Activated naive CD8-positive, alpha-beta T cell (primary cell): ENCODE results near the gene NOBOX.
"Not testable (repeated sequence)": the region's sequence is repeated elsewhere in the genome, so short reads cannot be mapped to it uniquely, and the experiment has no call there.

Experiments
- H3K27ac Mint-ChIP-seq: one replicate; pipeline ENCODE4 v1.8.0; 2021; ENCODE audit warnings: mixed read lengths
- H3K27me3 Mint-ChIP-seq: one replicate; pipeline ENCODE4 v1.8.0; 2021; ENCODE audit warnings: mixed read lengths
- H3K36me3 Mint-ChIP-seq: one replicate; pipeline ENCODE4 v1.8.0; 2021; ENCODE audit warnings: mixed read lengths
- H3K4me1 Mint-ChIP-seq: one replicate; pipeline ENCODE4 v1.8.0; 2021; ENCODE audit warnings: low read depth, mixed read lengths
- H3K4me3 Mint-ChIP-seq: one replicate; pipeline ENCODE4 v1.8.0; 2021; ENCODE audit warnings: mild to moderate bottlenecking, mixed read lengths
- H3K9me3 Mint-ChIP-seq: one replicate; pipeline ENCODE4 v1.8.0; 2021; ENCODE audit warnings: low read depth, mixed read lengths

The NOBOX gene

GRCh38 chr7:144403649-144404061 lies at the start of gene NOBOX:
NOBOX (minus strand) TSS chr7:144403693.
- H3K36me3 Mint-ChIP-seq = no peaks in the 10 kb centered on the region
- no peak within 1 kb of the TSS for H3K27ac Mint-ChIP-seq
- no peak within 1 kb of the TSS for H3K4me3 Mint-ChIP-seq
- H3K4me1 Mint-ChIP-seq = no peaks in the 10 kb centered on the region
- peaks cover 5% of the 10 kb centered on the region for H3K27me3 Mint-ChIP-seq
- no peaks in the 10 kb centered on the region for H3K9me3 Mint-ChIP-seq

GRCh38 chr7:144452064-144452463 lies 48.6 kb upstream of the NOBOX start:
- Mint-ChIP-seq H3K27me3 (no peaks in the 10 kb centered on the region), H3K27ac (no peak overlapping the region), H3K36me3 (peaks cover 37% of the 10 kb centered on the region), H3K4me3 (no peak overlapping the region), H3K9me3 (peaks cover 15% of the 10 kb centered on the region), H3K4me1 (no peaks in the 10 kb centered on the region)

- no peaks in the 10 kb centered on the region for H3K4me1 Mint-ChIP-seq
- no peak overlapping the region for H3K4me3 Mint-ChIP-seq
- no peak overlapping the region for H3K27ac Mint-ChIP-seq
- no peaks in the 10 kb centered on the region for H3K9me3 Mint-ChIP-seq
- H3K27me3 Mint-ChIP-seq = no peaks in the 10 kb centered on the region
- peaks cover under 1% of the 10 kb centered on the region for H3K36me3 Mint-ChIP-seq
These were observed 42.1 kb upstream of the NOBOX start for GRCh38 chr7:144445590-144445989.

- Mint-ChIP-seq H3K27ac (no peak overlapping the region), H3K36me3 (no peaks in the 10 kb centered on the region), H3K4me1 (no peaks in the 10 kb centered on the region), H3K9me3 (no peaks in the 10 kb centered on the region), H3K27me3 (peaks cover 3% of the 10 kb centered on the region), H3K4me3 (no peak overlapping the region)
These were observed 36.3 kb upstream of the NOBOX start for GRCh38 chr7:144439717-144440205.

- peaks cover 6% of the 10 kb centered on the region for H3K27me3 Mint-ChIP-seq
- no peak overlapping the region for H3K27ac Mint-ChIP-seq
- H3K4me3 Mint-ChIP-seq = no peak overlapping the region
These were observed 35.3 kb upstream of the NOBOX start for GRCh38 chr7:144438759-144439158.

GRCh38 chr7:144437370-144438191 lies 34.1 kb upstream of the NOBOX start:
- H3K4me1 Mint-ChIP-seq = no peaks in the 10 kb centered on the region
- H3K9me3 Mint-ChIP-seq = no peaks in the 10 kb centered on the region
- H3K27me3 Mint-ChIP-seq = peaks cover 6% of the 10 kb centered on the region
- H3K36me3 Mint-ChIP-seq = no peaks in the 10 kb centered on the region
- H3K4me3 Mint-ChIP-seq = no peak overlapping the region
- H3K27ac Mint-ChIP-seq = no peak overlapping the region

More at GRCh38 chr7:144438759-144439158, 35.3 kb upstream of the NOBOX start:
- no peaks in the 10 kb centered on the region for H3K4me1 Mint-ChIP-seq
- H3K9me3 Mint-ChIP-seq = no peaks in the 10 kb centered on the region
- H3K36me3 Mint-ChIP-seq = no peaks in the 10 kb centered on the region

- H3K27ac Mint-ChIP-seq = no peak overlapping the region
- no peaks in the 10 kb centered on the region for H3K36me3 Mint-ChIP-seq
- peaks cover 6% of the 10 kb centered on the region for H3K27me3 Mint-ChIP-seq
- H3K4me3 Mint-ChIP-seq = no peak overlapping the region
- no peaks in the 10 kb centered on the region for H3K9me3 Mint-ChIP-seq
- no peaks in the 10 kb centered on the region for H3K4me1 Mint-ChIP-seq
These were observed 33.0 kb upstream of the NOBOX start for GRCh38 chr7:144436500-144436899.

- peaks cover 2% of the 10 kb centered on the region for H3K27me3 Mint-ChIP-seq
- no peak overlapping the region for H3K4me3 Mint-ChIP-seq
- no peaks in the 10 kb centered on the region for H3K4me1 Mint-ChIP-seq
- no peak overlapping the region for H3K27ac Mint-ChIP-seq
- peaks cover 14% of the 10 kb centered on the region for H3K9me3 Mint-ChIP-seq
- H3K36me3 Mint-ChIP-seq = peaks cover 8% of the 10 kb centered on the region
These were observed 24.9 kb upstream of the NOBOX start for GRCh38 chr7:144428431-144428830.

- Mint-ChIP-seq H3K36me3 (peaks cover 10% of the 10 kb centered on the region), H3K9me3 (peaks cover 14% of the 10 kb centered on the region)
- not testable (repeated sequence) for H3K27ac Mint-ChIP-seq, H3K4me1 Mint-ChIP-seq, H3K4me3 Mint-ChIP-seq, H3K27me3 Mint-ChIP-seq
These were observed 24.0 kb upstream of the NOBOX start for GRCh38 chr7:144427539-144427938.

- not testable (repeated sequence) for H3K27ac Mint-ChIP-seq, H3K9me3 Mint-ChIP-seq, H3K27me3 Mint-ChIP-seq, H3K36me3 Mint-ChIP-seq, H3K4me3 Mint-ChIP-seq, H3K4me1 Mint-ChIP-seq
These were observed 15.4 kb upstream of the NOBOX start for GRCh38 chr7:144418931-144419330.

- H3K9me3 Mint-ChIP-seq = no peaks in the 10 kb centered on the region
- H3K4me3 Mint-ChIP-seq = no peak overlapping the region
- no peak overlapping the region for H3K27ac Mint-ChIP-seq
- no peaks in the 10 kb centered on the region for H3K4me1 Mint-ChIP-seq
- peaks cover 9% of the 10 kb centered on the region for H3K27me3 Mint-ChIP-seq
- peaks cover 3% of the 10 kb centered on the region for H3K36me3 Mint-ChIP-seq
These were observed 12.8 kb upstream of the NOBOX start for GRCh38 chr7:144416341-144416740.

- H3K27me3 Mint-ChIP-seq = peaks cover 10% of the 10 kb centered on the region
- no peaks in the 10 kb centered on the region for H3K9me3 Mint-ChIP-seq
- no peak overlapping the region for H3K4me3 Mint-ChIP-seq
- no peaks in the 10 kb centered on the region for H3K4me1 Mint-ChIP-seq
- H3K27ac Mint-ChIP-seq = no peak overlapping the region
- peaks cover 3% of the 10 kb centered on the region for H3K36me3 Mint-ChIP-seq
These were observed 12.4 kb upstream of the NOBOX start for GRCh38 chr7:144415858-144416257.

- Mint-ChIP-seq H3K36me3 (peaks cover 3% of the 10 kb centered on the region), H3K27ac (no peak overlapping the region), H3K9me3 (no peaks in the 10 kb centered on the region), H3K4me3 (no peak overlapping the region), H3K27me3 (peaks cover 12% of the 10 kb centered on the region), H3K4me1 (no peaks in the 10 kb centered on the region)
These were observed 11.3 kb upstream of the NOBOX start for GRCh38 chr7:144414815-144415214.

GRCh38 chr7:144410441-144410840 lies 6.9 kb upstream of the NOBOX start:
- peaks cover 9% of the 10 kb centered on the region for H3K27me3 Mint-ChIP-seq
- H3K36me3 Mint-ChIP-seq = no peaks in the 10 kb centered on the region
- no peaks in the 10 kb centered on the region for H3K4me1 Mint-ChIP-seq
- H3K9me3 Mint-ChIP-seq = no peaks in the 10 kb centered on the region
- H3K4me3 Mint-ChIP-seq = no peak overlapping the region
- no peak overlapping the region for H3K27ac Mint-ChIP-seq

GRCh38 chr7:144408121-144408520 lies 4.6 kb upstream of the NOBOX start:
- Mint-ChIP-seq H3K27ac (no peak overlapping the region), H3K36me3 (no peaks in the 10 kb centered on the region), H3K27me3 (peaks cover 8% of the 10 kb centered on the region), H3K4me3 (no peak overlapping the region), H3K4me1 (no peaks in the 10 kb centered on the region), H3K9me3 (no peaks in the 10 kb centered on the region)
